ENCODE results near the gene CYTH3.

The CYTH3 gene

GRCh38 chr7:6271060-6271658 lies 1.3 kb downstream of the CYTH3 start:
- TF ChIP-seq, protein P1, sequence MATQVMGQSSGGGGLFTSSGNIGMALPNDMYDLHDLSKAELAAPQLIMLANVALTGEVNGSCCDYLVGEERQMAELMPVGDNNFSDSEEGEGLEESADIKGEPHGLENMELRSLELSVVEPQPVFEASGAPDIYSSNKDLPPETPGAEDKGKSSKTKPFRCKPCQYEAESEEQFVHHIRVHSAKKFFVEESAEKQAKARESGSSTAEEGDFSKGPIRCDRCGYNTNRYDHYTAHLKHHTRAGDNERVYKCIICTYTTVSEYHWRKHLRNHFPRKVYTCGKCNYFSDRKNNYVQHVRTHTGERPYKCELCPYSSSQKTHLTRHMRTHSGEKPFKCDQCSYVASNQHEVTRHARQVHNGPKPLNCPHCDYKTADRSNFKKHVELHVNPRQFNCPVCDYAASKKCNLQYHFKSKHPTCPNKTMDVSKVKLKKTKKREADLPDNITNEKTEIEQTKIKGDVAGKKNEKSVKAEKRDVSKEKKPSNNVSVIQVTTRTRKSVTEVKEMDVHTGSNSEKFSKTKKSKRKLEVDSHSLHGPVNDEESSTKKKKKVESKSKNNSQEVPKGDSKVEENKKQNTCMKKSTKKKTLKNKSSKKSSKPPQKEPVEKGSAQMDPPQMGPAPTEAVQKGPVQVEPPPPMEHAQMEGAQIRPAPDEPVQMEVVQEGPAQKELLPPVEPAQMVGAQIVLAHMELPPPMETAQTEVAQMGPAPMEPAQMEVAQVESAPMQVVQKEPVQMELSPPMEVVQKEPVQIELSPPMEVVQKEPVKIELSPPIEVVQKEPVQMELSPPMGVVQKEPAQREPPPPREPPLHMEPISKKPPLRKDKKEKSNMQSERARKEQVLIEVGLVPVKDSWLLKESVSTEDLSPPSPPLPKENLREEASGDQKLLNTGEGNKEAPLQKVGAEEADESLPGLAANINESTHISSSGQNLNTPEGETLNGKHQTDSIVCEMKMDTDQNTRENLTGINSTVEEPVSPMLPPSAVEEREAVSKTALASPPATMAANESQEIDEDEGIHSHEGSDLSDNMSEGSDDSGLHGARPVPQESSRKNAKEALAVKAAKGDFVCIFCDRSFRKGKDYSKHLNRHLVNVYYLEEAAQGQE (IDR thresholded peaks at IDR 0.05; ENCODE audit: insufficient replicate concordance, low read depth), result no peak
- TF ChIP-seq SPI1 (IDR thresholded peaks at IDR 0.05; ENCODE audit: borderline replicate concordance, low read depth) (no peak), POLR2AphosphoS5 (IDR thresholded peaks at IDR 0.05; ENCODE audit: low read depth) (no peak), GABPA (IDR thresholded peaks at IDR 0.05; ENCODE audit: low read depth) (no peak)
- TF ChIP-seq, protein P2, sequence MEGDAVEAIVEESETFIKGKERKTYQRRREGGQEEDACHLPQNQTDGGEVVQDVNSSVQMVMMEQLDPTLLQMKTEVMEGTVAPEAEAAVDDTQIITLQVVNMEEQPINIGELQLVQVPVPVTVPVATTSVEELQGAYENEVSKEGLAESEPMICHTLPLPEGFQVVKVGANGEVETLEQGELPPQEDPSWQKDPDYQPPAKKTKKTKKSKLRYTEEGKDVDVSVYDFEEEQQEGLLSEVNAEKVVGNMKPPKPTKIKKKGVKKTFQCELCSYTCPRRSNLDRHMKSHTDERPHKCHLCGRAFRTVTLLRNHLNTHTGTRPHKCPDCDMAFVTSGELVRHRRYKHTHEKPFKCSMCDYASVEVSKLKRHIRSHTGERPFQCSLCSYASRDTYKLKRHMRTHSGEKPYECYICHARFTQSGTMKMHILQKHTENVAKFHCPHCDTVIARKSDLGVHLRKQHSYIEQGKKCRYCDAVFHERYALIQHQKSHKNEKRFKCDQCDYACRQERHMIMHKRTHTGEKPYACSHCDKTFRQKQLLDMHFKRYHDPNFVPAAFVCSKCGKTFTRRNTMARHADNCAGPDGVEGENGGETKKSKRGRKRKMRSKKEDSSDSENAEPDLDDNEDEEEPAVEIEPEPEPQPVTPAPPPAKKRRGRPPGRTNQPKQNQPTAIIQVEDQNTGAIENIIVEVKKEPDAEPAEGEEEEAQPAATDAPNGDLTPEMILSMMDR (IDR thresholded peaks at IDR 0.05; ENCODE audit: insufficient read depth, low read length), result no peak
- no peaks in the 10 kb centered on the region for H3K27me3 ChIP-seq (ENCODE audit: insufficient read depth, poor library complexity, severe bottlenecking)
- H3K27ac ChIP-seq (replicated peaks), result no peak overlapping the region; the same call in 1 of the 2 replicates
- peak overlapping the region; percentile 83 for H3K4me3 ChIP-seq (replicated peaks; ENCODE audit: insufficient read depth, low read length)
- DNase-seq (ENCODE audit: low read depth in 1 of 2, low spot score in 1 of 2), result peak in 1 of 2 experiments; percentile 38

- Histone ChIP-seq H3K27me3 (ENCODE audit: insufficient read depth, poor library complexity, severe bottlenecking) (no peaks in the 10 kb centered on the region), H3K27ac (replicated peaks) (no peak overlapping the region), H3K4me3 (replicated peaks; ENCODE audit: insufficient read depth, low read length) (no peak overlapping the region)
- TF ChIP-seq, protein P2 (IDR thresholded peaks at IDR 0.05; ENCODE audit: insufficient read depth, low read length), result no peak
- no peak for TF ChIP-seq GABPA (IDR thresholded peaks at IDR 0.05; ENCODE audit: low read depth)
- TF ChIP-seq, protein P1 (IDR thresholded peaks at IDR 0.05; ENCODE audit: insufficient replicate concordance, low read depth), result no peak
- TF ChIP-seq POLR2AphosphoS5 (IDR thresholded peaks at IDR 0.05; ENCODE audit: low read depth), result no peak
- no peak for TF ChIP-seq SPI1 (IDR thresholded peaks at IDR 0.05; ENCODE audit: borderline replicate concordance, low read depth)
- DNase-seq (ENCODE audit: low read depth in 1 of 2, low spot score in 1 of 2), result no peak
Observed at GRCh38 chr7:6269527-6269926, 2.9 kb downstream of the CYTH3 start.

DNA sequence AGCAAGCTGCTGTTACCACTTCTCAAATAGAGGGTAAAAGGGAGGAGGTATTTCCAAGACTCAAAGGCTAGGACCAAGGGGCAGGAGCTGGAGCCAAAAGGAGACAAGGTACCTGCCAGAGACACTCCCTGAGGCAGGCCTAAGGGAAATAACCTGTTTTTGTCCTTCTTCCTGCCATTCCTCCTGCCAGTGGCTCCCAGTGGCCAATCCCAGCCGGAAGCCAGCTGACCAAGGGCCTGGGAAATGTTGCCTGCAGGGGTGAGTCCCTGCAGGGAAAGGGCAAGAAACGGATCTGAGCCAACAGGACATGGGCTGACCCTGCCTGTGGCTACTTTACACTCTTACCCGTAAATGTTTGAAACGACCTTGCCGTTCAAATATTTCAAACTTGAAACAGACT lies 3.5 kb downstream of the CYTH3 start:
- no peak overlapping the region for H3K27ac ChIP-seq (replicated peaks)
- H3K4me3 ChIP-seq (replicated peaks; ENCODE audit: insufficient read depth, low read length), result no peak overlapping the region
- no peak for TF ChIP-seq POLR2AphosphoS5 (IDR thresholded peaks at IDR 0.05; ENCODE audit: low read depth)
- no peak for TF ChIP-seq GABPA (IDR thresholded peaks at IDR 0.05; ENCODE audit: low read depth)
- TF ChIP-seq, protein P2 (IDR thresholded peaks at IDR 0.05; ENCODE audit: insufficient read depth, low read length), result no peak
- TF ChIP-seq, protein P1 (IDR thresholded peaks at IDR 0.05; ENCODE audit: insufficient replicate concordance, low read depth), result no peak
- TF ChIP-seq SPI1 (IDR thresholded peaks at IDR 0.05; ENCODE audit: borderline replicate concordance, low read depth), result no peak
- DNase-seq (ENCODE audit: low read depth in 1 of 2, low spot score in 1 of 2), result no peak
- no peaks in the 10 kb centered on the region for H3K27me3 ChIP-seq (ENCODE audit: insufficient read depth, poor library complexity, severe bottlenecking)

All from HL-60 (cell line).